H9 (cell line): ENCODE data around the gene DCAF12. TPM values are rescaled to one million over a fixed set of nuclear protein-coding genes. Genes with fewer than 3 reads are reported as not detected.

Experiments used
- DNase-seq: peaks from one replicate; pipeline ENCODE4 v3.0.0-alpha.2; 2017
- H2AFZ ChIP-seq: one replicate; pipeline ENCODE4 v1.6.1; 2013; ENCODE audit warnings: mild to moderate bottlenecking, low read length, control low read depth, moderate library complexity
- H2AK5ac ChIP-seq: 2 replicates; pipeline ENCODE4 v1.6.1; 2013; ENCODE audit warnings: low read length, control low read depth, mixed read lengths; ENCODE audit not compliant: insufficient read length
- H2BK120ac ChIP-seq: one replicate; pipeline ENCODE4 v1.6.1; 2013; ENCODE audit warnings: low read depth, mild to moderate bottlenecking, low read length, control low read depth, inconsistent platforms; ENCODE audit not compliant: poor library complexity, severe bottlenecking
- H2BK12ac ChIP-seq: 2 replicates; pipeline ENCODE4 v1.6.1; 2013; ENCODE audit warnings: low read length, control low read depth, mixed read lengths, low read depth; ENCODE audit not compliant: insufficient read length
- H2BK15ac ChIP-seq: 2 replicates; pipeline ENCODE4 v1.6.1; 2013; ENCODE audit warnings: low read depth, low read length, control low read depth
- H2BK20ac ChIP-seq: one replicate; pipeline ENCODE4 v1.6.1; 2013; ENCODE audit warnings: low read depth, mild to moderate bottlenecking, low read length, control low read depth, inconsistent platforms; ENCODE audit not compliant: poor library complexity, severe bottlenecking
- H2BK5ac ChIP-seq: 2 replicates; pipeline ENCODE4 v1.6.1; 2013; ENCODE audit warnings: low read length, control low read depth, mixed read lengths; ENCODE audit not compliant: insufficient read length
- H3K14ac ChIP-seq: 2 replicates; pipeline ENCODE4 v1.6.1; 2013; ENCODE audit warnings: low read length, control low read depth; ENCODE audit not compliant: insufficient read depth
- H3K18ac ChIP-seq: 2 replicates; pipeline ENCODE4 v1.6.1; 2013; ENCODE audit warnings: low read depth, mild to moderate bottlenecking, mixed read lengths, low read length, control low read depth; ENCODE audit not compliant: insufficient read length
- H3K23ac ChIP-seq: 2 replicates; pipeline ENCODE4 v1.6.1; 2013; ENCODE audit warnings: low read length, control low read depth, mixed read lengths, low read depth; ENCODE audit not compliant: insufficient read length
- H3K23me2 ChIP-seq: 2 replicates; pipeline ENCODE4 v1.6.1; 2013; ENCODE audit warnings: low read depth, mild to moderate bottlenecking, mixed read lengths, low read length, control low read depth; ENCODE audit not compliant: insufficient read length, poor library complexity, severe bottlenecking
- H3K27ac ChIP-seq: 2 replicates; pipeline ENCODE4 v1.5.1; 2013; ENCODE audit warnings: low read length, control low read depth, mixed read lengths, low read depth; ENCODE audit not compliant: insufficient read length
- H3K27me3 ChIP-seq: 2 replicates; pipeline ENCODE4 v1.6.1; 2013; ENCODE audit warnings: low read length, control low read depth, inconsistent platforms; ENCODE audit not compliant: insufficient read depth
- H3K4ac ChIP-seq: 2 replicates; pipeline ENCODE4 v1.6.1; 2013; ENCODE audit warnings: low read depth, mild to moderate bottlenecking, control low read depth, inconsistent platforms, low read length, moderate library complexity
- H3K4me1 ChIP-seq: 2 replicates; pipeline ENCODE4 v1.6.1; 2013; ENCODE audit warnings: low read length, control low read depth, inconsistent platforms; ENCODE audit not compliant: insufficient read depth
- H3K4me2 ChIP-seq: 2 replicates; pipeline ENCODE4 v1.6.1; 2013; ENCODE audit warnings: low read length, control low read depth, mixed read lengths; ENCODE audit not compliant: insufficient read length, insufficient read depth
- H3K56ac ChIP-seq: 2 replicates; pipeline ENCODE4 v1.6.1; 2013; ENCODE audit warnings: low read depth, mild to moderate bottlenecking, mixed read lengths, low read length, control low read depth; ENCODE audit not compliant: insufficient read length
- H3K79me1 ChIP-seq: 2 replicates; pipeline ENCODE4 v1.6.1; 2013; ENCODE audit warnings: low read depth, mild to moderate bottlenecking, moderate library complexity, low read length, control low read depth, inconsistent platforms; ENCODE audit not compliant: insufficient read depth, poor library complexity, severe bottlenecking
- H3K79me2 ChIP-seq: 2 replicates; pipeline ENCODE4 v1.6.1; 2013; ENCODE audit warnings: low read length, control low read depth, inconsistent platforms; ENCODE audit not compliant: insufficient read depth
- H3K9ac ChIP-seq: 2 replicates; pipeline ENCODE4 v1.6.1; 2013; ENCODE audit warnings: low read length, control low read depth, mixed read lengths; ENCODE audit not compliant: insufficient read length; ENCODE audit errors: extremely low read depth
- H3K9me3 ChIP-seq: one replicate; pipeline ENCODE4 v1.6.1; 2013; ENCODE audit warnings: low read depth, low read length, inconsistent platforms; ENCODE audit not compliant: control insufficient read depth
- H3T11ph ChIP-seq: one replicate; pipeline ENCODE4 v1.6.1; 2013; ENCODE audit warnings: mild to moderate bottlenecking, low read length, control low read depth, inconsistent platforms
- H4K20me1 ChIP-seq: one replicate; pipeline ENCODE4 v1.6.1; 2013; ENCODE audit not compliant: control insufficient read depth, insufficient read length, insufficient read depth
- H4K5ac ChIP-seq: 2 replicates; pipeline ENCODE4 v1.6.1; 2013; ENCODE audit warnings: low read depth, mild to moderate bottlenecking, mixed read lengths, low read length, control low read depth; ENCODE audit not compliant: insufficient read length
- H4K8ac ChIP-seq: replicated peaks from 2 replicates; pipeline ENCODE4 v1.6.1; 2013; ENCODE audit warnings: low read length, control low read depth, mixed read lengths, low read depth; ENCODE audit not compliant: insufficient read length
- H4K91ac ChIP-seq: 2 replicates; pipeline ENCODE4 v1.6.1; 2013; ENCODE audit warnings: low read depth, mild to moderate bottlenecking, moderate library complexity, mixed read lengths, low read length, control low read depth; ENCODE audit not compliant: insufficient read length
- H3K27ac Mint-ChIP-seq, 3 experiments: 2 replicates in 2 of 3; 3 replicates in 1 of 3; pipeline ENCODE4 v1.8.0; 2020 to 2021; ENCODE audit warnings: mixed read lengths in 3 of 3, mild to moderate bottlenecking in 1 of 3, moderate library complexity in 1 of 3
- H3K27me3 Mint-ChIP-seq: 2 replicates; pipeline ENCODE4 v1.8.0; 2021; ENCODE audit warnings: low read depth, mild to moderate bottlenecking, moderate library complexity, mixed read lengths
- H3K36me3 Mint-ChIP-seq, 3 experiments: 2 replicates in 2 of 3; 3 replicates in 1 of 3; pipeline ENCODE4 v1.8.0; 2020 to 2021; ENCODE audit warnings: low read depth in 3 of 3, mixed read lengths in 3 of 3; ENCODE audit not compliant: insufficient read depth in 1 of 3
- H3K4me1 Mint-ChIP-seq, 2 experiments: 2 replicates each; pipeline ENCODE4 v1.8.0; 2020; ENCODE audit warnings: mixed read lengths in 2 of 2
- H3K4me3 Mint-ChIP-seq, 2 experiments: 2 replicates in 1 of 2; 3 replicates in 1 of 2; pipeline ENCODE4 v1.8.0; 2020 to 2021; ENCODE audit warnings: mild to moderate bottlenecking in 2 of 2, mixed read lengths in 2 of 2, moderate library complexity in 1 of 2
- H3K9me3 Mint-ChIP-seq, 2 experiments: 2 replicates in 1 of 2; 3 replicates in 1 of 2; pipeline ENCODE4 v1.8.0; 2020; ENCODE audit warnings: mild to moderate bottlenecking in 2 of 2, mixed read lengths in 2 of 2, moderate library complexity in 1 of 2
- WGBS: extraction: QIAGEN DNeasy Blood & Tissue Kit; methylation state at CpG from one replicate; pipeline ENCODE4 v1.1.7; 2013; ENCODE audit warnings: missing lambda C conversion rate, low lambda C conversion rate, mixed read lengths; ENCODE audit not compliant: insufficient read length; ENCODE audit errors: extremely low coverage; 5-methylcytosine and 5-hydroxymethylcytosine counted together
- total RNA-seq: library from RNA; stranded (reverse); gene quantifications from 2 replicates; pipeline ENCODE4 v1.2.1, GENCODE V29; 2021
- TF ChIP-seq, protein P1 (sequence below): fragments of 200-600 bp; sonication (generic); conservative IDR thresholded peaks from 3 replicates; pipeline ENCODE4 v1.8.0; 2021; ENCODE audit warnings: antibody characterized with exemption, mild to moderate bottlenecking

Gene DCAF12
- total RNA-seq, 1 experiment from 2014 or later, result 33.6 TPM

DNA sequence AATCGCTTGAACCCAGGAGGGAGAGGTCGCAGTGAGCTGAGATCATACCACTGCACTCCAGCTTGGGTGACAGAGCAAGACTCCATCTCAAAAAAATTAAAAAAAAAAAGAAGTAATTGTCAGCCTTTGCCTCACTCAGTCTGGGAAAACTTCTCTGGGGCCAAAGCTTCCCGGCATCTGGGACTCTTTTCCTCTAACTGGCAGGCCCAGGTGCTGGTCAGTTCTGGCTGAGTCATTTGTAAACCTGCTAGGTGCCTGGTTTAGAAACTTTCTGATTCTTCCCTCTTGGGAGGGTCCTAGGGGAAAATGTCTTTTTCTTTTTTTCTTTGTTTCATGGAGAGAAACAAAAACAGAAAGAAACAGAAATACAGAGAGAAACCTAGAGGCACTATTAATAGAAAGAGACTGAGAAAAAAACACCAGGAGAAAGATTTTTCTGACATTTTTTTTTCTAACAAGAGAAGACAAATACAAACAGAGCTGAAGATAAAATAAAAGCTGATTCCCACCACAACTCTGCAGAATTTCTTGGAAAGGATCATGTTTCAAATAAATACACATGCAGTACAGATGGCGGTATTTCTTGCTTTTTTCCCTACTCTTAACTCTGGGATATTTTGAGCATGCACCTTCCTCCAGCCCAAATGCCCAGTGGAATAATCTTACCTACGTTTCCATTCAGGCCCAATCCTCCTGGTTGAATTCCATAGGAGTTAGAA lies 55.7 kb downstream of the DCAF12 start:
- H3K14ac ChIP-seq, result no peak overlapping the region
- H3K4me1 ChIP-seq, result no peaks in the 10 kb centered on the region
- H2BK20ac ChIP-seq, result no peak overlapping the region
- no peak overlapping the region for H4K8ac ChIP-seq
- no peaks in the 10 kb centered on the region for H3K27me3 ChIP-seq
- no peak for DNase-seq
- no peak overlapping the region for H3K4me2 ChIP-seq
- H3K23ac ChIP-seq, result no peak overlapping the region
- no peak overlapping the region for H2BK15ac ChIP-seq
- no peak overlapping the region for H3T11ph ChIP-seq
- no peaks in the 10 kb centered on the region for H4K20me1 ChIP-seq
- H3K79me2 ChIP-seq, result no peaks in the 10 kb centered on the region
- no peak overlapping the region for H3K27ac Mint-ChIP-seq
- H4K5ac ChIP-seq, result no peak overlapping the region
- H4K91ac ChIP-seq, result no peak overlapping the region
- H3K23me2 ChIP-seq, result no peaks in the 10 kb centered on the region
- H2BK120ac ChIP-seq, result no peak overlapping the region
- H3K27me3 Mint-ChIP-seq, result no peaks in the 10 kb centered on the region
- H3K4me3 Mint-ChIP-seq, result no peak overlapping the region
- no peak overlapping the region for H2AFZ ChIP-seq
- H3K4ac ChIP-seq, result no peak overlapping the region
- no peak overlapping the region for H3K56ac ChIP-seq
- no peak overlapping the region for H2BK5ac ChIP-seq
- peaks cover 19 to 22% of the 10 kb centered on the region in 2 experiments for H3K4me1 Mint-ChIP-seq
- no peaks in the 10 kb centered on the region for H3K79me1 ChIP-seq
- no peak overlapping the region for H2BK12ac ChIP-seq
- no peak overlapping the region for H3K18ac ChIP-seq
- H3K9me3 Mint-ChIP-seq, result peaks cover 0 to 2% of the 10 kb centered on the region in 2 experiments; a peak in 1 of 5 replicates
- H2AK5ac ChIP-seq, result no peak overlapping the region
- H3K27ac ChIP-seq, result no peak overlapping the region
- TF ChIP-seq, protein P1, sequence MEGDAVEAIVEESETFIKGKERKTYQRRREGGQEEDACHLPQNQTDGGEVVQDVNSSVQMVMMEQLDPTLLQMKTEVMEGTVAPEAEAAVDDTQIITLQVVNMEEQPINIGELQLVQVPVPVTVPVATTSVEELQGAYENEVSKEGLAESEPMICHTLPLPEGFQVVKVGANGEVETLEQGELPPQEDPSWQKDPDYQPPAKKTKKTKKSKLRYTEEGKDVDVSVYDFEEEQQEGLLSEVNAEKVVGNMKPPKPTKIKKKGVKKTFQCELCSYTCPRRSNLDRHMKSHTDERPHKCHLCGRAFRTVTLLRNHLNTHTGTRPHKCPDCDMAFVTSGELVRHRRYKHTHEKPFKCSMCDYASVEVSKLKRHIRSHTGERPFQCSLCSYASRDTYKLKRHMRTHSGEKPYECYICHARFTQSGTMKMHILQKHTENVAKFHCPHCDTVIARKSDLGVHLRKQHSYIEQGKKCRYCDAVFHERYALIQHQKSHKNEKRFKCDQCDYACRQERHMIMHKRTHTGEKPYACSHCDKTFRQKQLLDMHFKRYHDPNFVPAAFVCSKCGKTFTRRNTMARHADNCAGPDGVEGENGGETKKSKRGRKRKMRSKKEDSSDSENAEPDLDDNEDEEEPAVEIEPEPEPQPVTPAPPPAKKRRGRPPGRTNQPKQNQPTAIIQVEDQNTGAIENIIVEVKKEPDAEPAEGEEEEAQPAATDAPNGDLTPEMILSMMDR, result no peak
- no peaks in the 10 kb centered on the region for H3K36me3 Mint-ChIP-seq
- H3K9ac ChIP-seq, result no peak overlapping the region
- WGBS, result no CpG with 5 or more reads among the region's 5 CpGs
- H3K9me3 ChIP-seq, result no peaks in the 10 kb centered on the region
